ENCODE data around the gene CRABP2. TPM values are rescaled to one million over a fixed set of nuclear protein-coding genes. Genes with fewer than 3 reads are reported as not detected.
A peak's percentile ranks its signal among the peaks of the same experiment; 100 is the strongest.

Gene CRABP2
- total and polyA plus RNA-seq, 5 donors from 2014 or later: 5.1 TPM; not detected in 4

- no peak for ATAC-seq (ENCODE audit: low read depth in 2 of 2)
- H3K27me3 Mint-ChIP-seq: no peaks in the 10 kb centered on the region
- Histone ChIP-seq H3K36me3 (ENCODE audit: control insufficient read depth, insufficient read depth, low read length) (peaks cover 8% of the 10 kb centered on the region), H3K4me1 (ENCODE audit: control insufficient read depth, insufficient read depth, low read length, poor library complexity, severe bottlenecking) (peaks cover 61% of the 10 kb centered on the region), H3K9me3 (ENCODE audit: control insufficient read depth in 2 of 2, low read length in 2 of 2) (no peaks in the 10 kb centered on the region), H3K27ac (ENCODE audit: insufficient read depth, low read length, poor library complexity, severe bottlenecking) (peak overlapping the region; percentile 83), H3K4me3 (ENCODE audit: low read depth, low read length) (peak overlapping the region; percentile 89), H3K27me3 (ENCODE audit: control insufficient read depth, insufficient read depth, low read length) (no peaks in the 10 kb centered on the region)
- H3K4me1 Mint-ChIP-seq: peaks cover 22 to 70% (median 54%) of the 10 kb centered on the region in 4 donors
- peak overlapping the region; percentile 93 to 96 (median 93) for H3K4me3 Mint-ChIP-seq
- peaks cover 11% of the 10 kb centered on the region for H3K36me3 Mint-ChIP-seq
- peak overlapping the region; percentile 94 to 97 (median 96) for H3K27ac Mint-ChIP-seq
- no peaks in the 10 kb centered on the region for H3K9me3 Mint-ChIP-seq
- no peak for DNase-seq
Measured at GRCh38 chr1:156749419-156750118, 44.2 kb upstream of the CRABP2 start.

GRCh38 chr1:156748670-156749418, 43.5 kb upstream of the CRABP2 start:
- Mint-ChIP-seq H3K36me3 (peaks cover 11% of the 10 kb centered on the region), H3K27me3 (no peaks in the 10 kb centered on the region)

GRCh38 chr1:156747742-156748669, 42.6 kb upstream of the CRABP2 start:
- peaks cover 22% of the 10 kb centered on the region for H3K36me3 ChIP-seq (ENCODE audit: control insufficient read depth, insufficient read depth, low read length)
- peaks cover 61% of the 10 kb centered on the region for H3K4me1 ChIP-seq (ENCODE audit: control insufficient read depth, insufficient read depth, low read length, poor library complexity, severe bottlenecking)
- H3K4me3 Mint-ChIP-seq: peak overlapping the region; percentile 93 to 96 (median 93)
- no peak for DNase-seq
- H3K9me3 ChIP-seq (ENCODE audit: control insufficient read depth in 2 of 2, low read length in 2 of 2): no peaks in the 10 kb centered on the region
- no peaks in the 10 kb centered on the region for H3K9me3 Mint-ChIP-seq
- H3K27ac ChIP-seq (ENCODE audit: insufficient read depth, low read length, poor library complexity, severe bottlenecking): peak overlapping the region; percentile 83
- peak overlapping the region; percentile 89 for H3K4me3 ChIP-seq (ENCODE audit: low read depth, low read length)
- H3K27me3 Mint-ChIP-seq: no peaks in the 10 kb centered on the region
- H3K27ac Mint-ChIP-seq: peak overlapping the region; percentile 94 to 97 (median 96)
- H3K36me3 Mint-ChIP-seq: peaks cover 13% of the 10 kb centered on the region
- H3K4me1 Mint-ChIP-seq: peaks cover 20 to 66% (median 52%) of the 10 kb centered on the region in 4 donors
- no peaks in the 10 kb centered on the region for H3K27me3 ChIP-seq (ENCODE audit: control insufficient read depth, insufficient read depth, low read length)
- ATAC-seq (ENCODE audit: low read depth in 2 of 2): no peak

More at GRCh38 chr1:156748670-156749418, 43.5 kb upstream of the CRABP2 start:
- Mint-ChIP-seq H3K4me1 (peaks cover 22 to 73% (median 54%) of the 10 kb centered on the region in 4 donors), H3K9me3 (no peaks in the 10 kb centered on the region), H3K27ac (peak overlapping the region; percentile 94 to 97 (median 96)), H3K4me3 (peak overlapping the region; percentile 93 to 96 (median 93))
- DNase-seq (no peak), ATAC-seq (ENCODE audit: low read depth in 2 of 2) (no peak)
- Histone ChIP-seq H3K36me3 (ENCODE audit: control insufficient read depth, insufficient read depth, low read length) (peaks cover 14% of the 10 kb centered on the region), H3K27ac (ENCODE audit: insufficient read depth, low read length, poor library complexity, severe bottlenecking) (peak overlapping the region; percentile 83), H3K4me3 (ENCODE audit: low read depth, low read length) (peak overlapping the region; percentile 89), H3K4me1 (ENCODE audit: control insufficient read depth, insufficient read depth, low read length, poor library complexity, severe bottlenecking) (peaks cover 61% of the 10 kb centered on the region), H3K27me3 (ENCODE audit: control insufficient read depth, insufficient read depth, low read length) (no peaks in the 10 kb centered on the region), H3K9me3 (ENCODE audit: control insufficient read depth in 2 of 2, low read length in 2 of 2) (no peaks in the 10 kb centered on the region)

- no peak for ATAC-seq (ENCODE audit: low read depth in 2 of 2)
- peak overlapping the region; percentile 89 for H3K4me3 ChIP-seq (ENCODE audit: low read depth, low read length)
- peaks cover 52% of the 10 kb centered on the region for H3K4me1 ChIP-seq (ENCODE audit: control insufficient read depth, insufficient read depth, low read length, poor library complexity, severe bottlenecking)
Measured at GRCh38 chr1:156746728-156747631, 41.6 kb upstream of the CRABP2 start.

GRCh38 chr1:156746406-156746727, 41.0 kb upstream of the CRABP2 start:
- ATAC-seq (ENCODE audit: low read depth in 2 of 2): no peak
- Histone ChIP-seq H3K27me3 (ENCODE audit: control insufficient read depth, insufficient read depth, low read length) (no peaks in the 10 kb centered on the region), H3K4me3 (ENCODE audit: low read depth, low read length) (no peak overlapping the region), H3K9me3 (ENCODE audit: control insufficient read depth in 2 of 2, low read length in 2 of 2) (no peaks in the 10 kb centered on the region), H3K4me1 (ENCODE audit: control insufficient read depth, insufficient read depth, low read length, poor library complexity, severe bottlenecking) (peaks cover 57% of the 10 kb centered on the region), H3K27ac (ENCODE audit: insufficient read depth, low read length, poor library complexity, severe bottlenecking) (peak overlapping the region; percentile 83), H3K36me3 (ENCODE audit: control insufficient read depth, insufficient read depth, low read length) (peaks cover 23% of the 10 kb centered on the region)
- Mint-ChIP-seq H3K4me3 (peak overlapping the region; percentile 24 to 90 (median 63)), H3K27ac (peak overlapping the region; percentile 24 to 47 (median 38)), H3K4me1 (peaks cover 16 to 67% (median 53%) of the 10 kb centered on the region in 4 donors), H3K27me3 (no peaks in the 10 kb centered on the region), H3K9me3 (peaks cover 0 to under 1% (median 0%) of the 10 kb centered on the region in 7 donors), H3K36me3 (peaks cover 23% of the 10 kb centered on the region)
- DNase-seq: no peak

More at GRCh38 chr1:156746728-156747631, 41.6 kb upstream of the CRABP2 start:
- peak overlapping the region; percentile 86 to 97 (median 94) for H3K27ac Mint-ChIP-seq
- peak in 2 of 3 donors; percentile 43 to 64 for DNase-seq
- peaks cover 20% of the 10 kb centered on the region for H3K36me3 Mint-ChIP-seq
- H3K36me3 ChIP-seq (ENCODE audit: control insufficient read depth, insufficient read depth, low read length): peaks cover 23% of the 10 kb centered on the region
- no peaks in the 10 kb centered on the region for H3K27me3 ChIP-seq (ENCODE audit: control insufficient read depth, insufficient read depth, low read length)
- H3K27ac ChIP-seq (ENCODE audit: insufficient read depth, low read length, poor library complexity, severe bottlenecking): peak overlapping the region; percentile 83
- peaks cover 16 to 63% (median 48%) of the 10 kb centered on the region in 4 donors for H3K4me1 Mint-ChIP-seq
- no peaks in the 10 kb centered on the region for H3K27me3 Mint-ChIP-seq
- no peaks in the 10 kb centered on the region for H3K9me3 ChIP-seq (ENCODE audit: control insufficient read depth in 2 of 2, low read length in 2 of 2)
- no peaks in the 10 kb centered on the region for H3K9me3 Mint-ChIP-seq
- H3K4me3 Mint-ChIP-seq: peak overlapping the region; percentile 93 to 96 (median 93)

GRCh38 chr1:156745881-156746280, 40.5 kb upstream of the CRABP2 start:
- Histone ChIP-seq H3K4me3 (ENCODE audit: low read depth, low read length) (no peak overlapping the region), H3K4me1 (ENCODE audit: control insufficient read depth, insufficient read depth, low read length, poor library complexity, severe bottlenecking) (peaks cover 59% of the 10 kb centered on the region), H3K9me3 (ENCODE audit: control insufficient read depth in 2 of 2, low read length in 2 of 2) (no peaks in the 10 kb centered on the region), H3K27me3 (ENCODE audit: control insufficient read depth, insufficient read depth, low read length) (no peaks in the 10 kb centered on the region), H3K27ac (ENCODE audit: insufficient read depth, low read length, poor library complexity, severe bottlenecking) (peak overlapping the region; percentile 83), H3K36me3 (ENCODE audit: control insufficient read depth, insufficient read depth, low read length) (peaks cover 23% of the 10 kb centered on the region)
- peak overlapping the region in 3 of 4 donors; percentile 52 to 90 (median 74) for H3K4me3 Mint-ChIP-seq
- ATAC-seq (ENCODE audit: low read depth in 2 of 2): no peak
- peaks cover 19 to 72% (median 56%) of the 10 kb centered on the region in 4 donors for H3K4me1 Mint-ChIP-seq
- H3K27ac Mint-ChIP-seq: peak overlapping the region; percentile 38 to 47 (median 45)
- peaks cover 0 to 2% (median 0%) of the 10 kb centered on the region in 7 donors for H3K9me3 Mint-ChIP-seq
- H3K27me3 Mint-ChIP-seq: no peaks in the 10 kb centered on the region
- H3K36me3 Mint-ChIP-seq: peaks cover 24% of the 10 kb centered on the region
- no peak for DNase-seq
